ENCODE measurements around the gene PLPPR1. TPM values are rescaled to one million over a fixed set of nuclear protein-coding genes. Genes with fewer than 3 reads are reported as not detected.

PLPPR1 gene
- total RNA-seq, 2 experiments from 2014 or later, result not detected

- POLR2A ChIA-PET, result no interaction called here
- Mint-ChIP-seq H3K36me3 (ENCODE audit: low read depth) (no peaks in the 10 kb centered on the region), H3K27me3 (no peaks in the 10 kb centered on the region), H3K4me3 (no peak overlapping the region), H3K4me1 (ENCODE audit: low read depth) (no peaks in the 10 kb centered on the region), H3K27ac (no peak overlapping the region), H3K9me3 (no peaks in the 10 kb centered on the region)
- intact Hi-C loops (cut with micrococcal nuclease), result no loop called here
- ATAC-seq, result no peak
- no peak for DNase-seq
- CTCF ChIA-PET, result no interaction called here
- TF ChIP-seq, protein P1, sequence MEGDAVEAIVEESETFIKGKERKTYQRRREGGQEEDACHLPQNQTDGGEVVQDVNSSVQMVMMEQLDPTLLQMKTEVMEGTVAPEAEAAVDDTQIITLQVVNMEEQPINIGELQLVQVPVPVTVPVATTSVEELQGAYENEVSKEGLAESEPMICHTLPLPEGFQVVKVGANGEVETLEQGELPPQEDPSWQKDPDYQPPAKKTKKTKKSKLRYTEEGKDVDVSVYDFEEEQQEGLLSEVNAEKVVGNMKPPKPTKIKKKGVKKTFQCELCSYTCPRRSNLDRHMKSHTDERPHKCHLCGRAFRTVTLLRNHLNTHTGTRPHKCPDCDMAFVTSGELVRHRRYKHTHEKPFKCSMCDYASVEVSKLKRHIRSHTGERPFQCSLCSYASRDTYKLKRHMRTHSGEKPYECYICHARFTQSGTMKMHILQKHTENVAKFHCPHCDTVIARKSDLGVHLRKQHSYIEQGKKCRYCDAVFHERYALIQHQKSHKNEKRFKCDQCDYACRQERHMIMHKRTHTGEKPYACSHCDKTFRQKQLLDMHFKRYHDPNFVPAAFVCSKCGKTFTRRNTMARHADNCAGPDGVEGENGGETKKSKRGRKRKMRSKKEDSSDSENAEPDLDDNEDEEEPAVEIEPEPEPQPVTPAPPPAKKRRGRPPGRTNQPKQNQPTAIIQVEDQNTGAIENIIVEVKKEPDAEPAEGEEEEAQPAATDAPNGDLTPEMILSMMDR (IDR thresholded peaks at IDR 0.05), result no peak
These were observed 64.4 kb downstream of the PLPPR1 start for GRCh38 chr9:101092922-101093321.

GRCh38 chr9:101093620-101094019 is 65.1 kb downstream of the PLPPR1 start:
- ChIA-PET POLR2A (no interaction called here), CTCF (no interaction called here)
- Mint-ChIP-seq H3K27me3 (peaks cover 1% of the 10 kb centered on the region), H3K27ac (no peak overlapping the region), H3K36me3 (ENCODE audit: low read depth) (no peaks in the 10 kb centered on the region), H3K4me1 (ENCODE audit: low read depth) (no peaks in the 10 kb centered on the region), H3K4me3 (no peak overlapping the region), H3K9me3 (no peaks in the 10 kb centered on the region)
- ATAC-seq (no peak), DNase-seq (no peak)
- TF ChIP-seq, protein P1 (IDR thresholded peaks at IDR 0.05), result no peak
- intact Hi-C loops (cut with micrococcal nuclease), result no loop called here

DNA sequence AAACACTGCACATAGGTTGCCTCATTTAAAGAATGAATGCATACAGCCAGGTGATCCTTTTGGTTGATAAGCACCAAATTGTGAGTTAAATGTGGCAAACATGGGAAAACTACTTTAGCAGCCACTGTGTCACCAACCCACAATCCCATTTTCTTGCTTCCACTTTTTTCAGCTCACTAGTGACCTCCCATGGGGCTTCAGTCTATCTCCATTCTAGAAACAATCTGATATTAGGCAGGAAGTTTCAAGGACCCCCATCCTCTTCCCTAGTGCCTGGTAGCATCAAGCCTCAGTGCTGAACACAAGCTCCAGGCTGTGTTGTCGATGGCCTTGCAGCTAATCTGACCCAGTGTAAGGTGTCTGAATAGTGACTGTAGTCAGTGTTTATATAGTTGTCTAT is 66.2 kb downstream of the PLPPR1 start:
- Mint-ChIP-seq H3K27me3 (peaks cover 1% of the 10 kb centered on the region), H3K4me1 (ENCODE audit: low read depth) (no peaks in the 10 kb centered on the region), H3K9me3 (no peaks in the 10 kb centered on the region), H3K27ac (no peak overlapping the region), H3K36me3 (ENCODE audit: low read depth) (no peaks in the 10 kb centered on the region), H3K4me3 (no peak overlapping the region)
- TF ChIP-seq, protein P1 (IDR thresholded peaks at IDR 0.05), result no peak
- no peak for DNase-seq
- no peak for ATAC-seq
- ChIA-PET POLR2A (no interaction called here), CTCF (no interaction called here)
- intact Hi-C loops (cut with micrococcal nuclease), result no loop called here

DNA sequence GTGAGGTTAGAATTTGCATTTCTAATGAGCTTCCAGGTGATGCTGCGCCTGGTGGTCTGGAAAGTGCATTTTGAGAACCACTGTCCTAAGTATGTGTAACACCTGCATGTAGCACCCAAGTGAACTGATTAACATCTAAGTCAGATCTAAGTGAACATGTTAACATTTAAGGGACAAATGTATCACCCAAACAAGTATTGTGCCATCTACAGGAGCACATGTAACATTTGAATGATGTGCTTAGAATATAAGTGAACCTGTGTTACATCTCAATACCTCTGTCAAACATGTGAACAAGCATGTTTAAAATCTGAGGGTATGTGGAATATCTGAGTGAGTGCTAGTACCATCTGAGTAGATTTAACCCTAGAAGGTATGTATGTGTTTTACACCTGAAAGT is 68.7 kb downstream of the PLPPR1 start:
- DNase-seq, result no peak
- ChIA-PET CTCF (no interaction called here), POLR2A (no interaction called here)
- no peaks in the 10 kb centered on the region for H3K9me3 Mint-ChIP-seq
- peaks cover 1% of the 10 kb centered on the region for H3K27me3 Mint-ChIP-seq
- H3K36me3 Mint-ChIP-seq (ENCODE audit: low read depth), result no peaks in the 10 kb centered on the region
- TF ChIP-seq, protein P1 (IDR thresholded peaks at IDR 0.05), result no peak
- no peaks in the 10 kb centered on the region for H3K4me1 Mint-ChIP-seq (ENCODE audit: low read depth)
- no peak overlapping the region for H3K4me3 Mint-ChIP-seq
- no peak for ATAC-seq
- no peak overlapping the region for H3K27ac Mint-ChIP-seq
- intact Hi-C loops (cut with micrococcal nuclease), result no loop called here

DNA sequence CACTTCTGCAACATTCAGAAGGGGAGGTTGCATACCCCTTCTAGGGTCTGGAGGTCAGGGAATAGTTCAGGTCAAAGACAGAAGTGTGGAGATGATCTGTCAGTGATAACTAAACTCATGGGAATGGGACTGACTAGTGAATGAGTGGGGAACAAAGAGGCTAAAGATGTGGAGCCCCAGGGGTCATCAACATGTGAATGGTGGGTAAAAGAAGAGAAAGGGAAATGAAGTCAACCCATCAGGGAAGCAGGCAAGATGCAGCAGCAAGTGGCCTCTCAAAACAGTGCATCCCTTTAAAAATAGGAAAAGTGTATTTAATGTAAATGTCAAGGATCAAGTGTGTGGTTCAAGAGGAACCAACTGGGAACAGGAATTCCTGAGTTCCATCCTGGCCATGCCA is 69.9 kb downstream of the PLPPR1 start:
- CTCF ChIA-PET, result no interaction called here
- intact Hi-C loops (cut with micrococcal nuclease), result no loop called here
- no peak for DNase-seq
- POLR2A ChIA-PET, result no interaction called here
- no peak for ATAC-seq
- Mint-ChIP-seq H3K4me1 (ENCODE audit: low read depth) (no peaks in the 10 kb centered on the region), H3K27ac (no peak overlapping the region), H3K9me3 (no peaks in the 10 kb centered on the region), H3K4me3 (no peak overlapping the region), H3K27me3 (peaks cover 1% of the 10 kb centered on the region), H3K36me3 (ENCODE audit: low read depth) (no peaks in the 10 kb centered on the region)
- TF ChIP-seq, protein P1 (IDR thresholded peaks at IDR 0.05), result no peak

All from activated CD8-positive, alpha-beta T cell treated with anti-CD3 and anti-CD28 coated beads for 36 hours (primary cell).